Measurements from ENCODE around the gene IFFO2.
"Not testable (repeated sequence)": the region's sequence is repeated elsewhere in the genome, so short reads cannot be mapped to it uniquely, and the experiment has no call there.

The IFFO2 gene

GRCh38 chr1:18917071-18917799 lies 39.2 kb downstream of the IFFO2 start:
- DNase-seq = no peak

- no peak for DNase-seq
These were observed 41.1 kb downstream of the IFFO2 start for GRCh38 chr1:18915341-18915740.

- no peak for DNase-seq
These were observed 43.2 kb downstream of the IFFO2 start for GRCh38 chr1:18913065-18913835.

GRCh38 chr1:18912550-18912949 lies 43.9 kb downstream of the IFFO2 start:
- no peak for DNase-seq

- DNase-seq = no peak
These were observed 47.3 kb downstream of the IFFO2 start for GRCh38 chr1:18908911-18909771.

GRCh38 chr1:18907917-18908845 lies 48.3 kb downstream of the IFFO2 start:
- DNase-seq = no peak

GRCh38 chr1:18907021-18907916 lies 49.2 kb downstream of the IFFO2 start:
- DNase-seq = no peak

GRCh38 chr1:18903291-18903756 lies 53.2 kb downstream of the IFFO2 start:
- DNase-seq = no peak

- DNase-seq = peak; percentile 87
These were observed 53.8 kb downstream of the IFFO2 start, which contains the start of gene ALDH4A1 for GRCh38 chr1:18902523-18903290. ALDH4A1 (minus strand) TSS chr1:18902555; CDS start chr1:18902523, 32 bp downstream.

GRCh38 chr1:18901952-18902522 lies 54.4 kb downstream of the IFFO2 start:
- no peak for DNase-seq

- DNase-seq = no peak
These were observed 55.1 kb downstream of the IFFO2 start for GRCh38 chr1:18901147-18901951.

GRCh38 chr1:18900303-18900841 lies 56.1 kb downstream of the IFFO2 start:
- DNase-seq = no peak

- DNase-seq = no peak
These were observed 57.0 kb downstream of the IFFO2 start for GRCh38 chr1:18899363-18900049.

GRCh38 chr1:18898567-18898966 lies 57.9 kb downstream of the IFFO2 start:
- no peak for DNase-seq

- peak; percentile 22 for DNase-seq
These were observed 61.2 kb downstream of the IFFO2 start for GRCh38 chr1:18895317-18895716.

GRCh38 chr1:18893120-18893519 lies 63.4 kb downstream of the IFFO2 start:
- DNase-seq = no peak

GRCh38 chr1:18891858-18892257 lies 64.6 kb downstream of the IFFO2 start:
- not testable (repeated sequence) for DNase-seq

- no peak for DNase-seq
These were observed 65.1 kb downstream of the IFFO2 start for GRCh38 chr1:18891426-18891780.
